Measurements from ENCODE around the gene COPRS.

- no peak for TF ChIP-seq CTCF (IDR thresholded peaks at IDR 0.05; ENCODE audit: control extremely low read depth in 1 of 3, insufficient read depth in 1 of 3, low read depth in 1 of 3, low read length in 3 of 3)
- TF ChIP-seq MAFK (IDR thresholded peaks at IDR 0.05; ENCODE audit: low read depth, low read length), result no peak
- TF ChIP-seq CREB1 (IDR thresholded peaks at IDR 0.05), result no peak
- no peak for TF ChIP-seq SIN3A (conservative IDR thresholded peaks at IDR 0.05 in 1 of 2, IDR thresholded peaks at IDR 0.05 in 1 of 2; ENCODE audit: low read depth in 1 of 2, low read length in 2 of 2)
- TF ChIP-seq RFX5 (IDR thresholded peaks at IDR 0.05; ENCODE audit: borderline replicate concordance, low read depth, low read length), result no peak
- TF ChIP-seq EZH2 (IDR thresholded peaks at IDR 0.05; ENCODE audit: low read depth, low read length, severe bottlenecking), result no peak
- TF ChIP-seq ATF3 (IDR thresholded peaks at IDR 0.05; ENCODE audit: insufficient read depth, low read depth, low read length), result no peak
- no peak for TF ChIP-seq EP300 (IDR thresholded peaks at IDR 0.05; ENCODE audit: borderline replicate concordance in 1 of 2, low read depth in 2 of 2, low read length in 2 of 2)
- TF ChIP-seq SIX5 (IDR thresholded peaks at IDR 0.05; ENCODE audit: low read depth, low read length), result no peak
These were observed 43.6 kb upstream of the COPRS start for GRCh38 chr17:31902693-31903092.
